Measurements from ENCODE around the gene ACAA2.

GRCh38 chr18:49848115-49848514, 34.8 kb upstream of the ACAA2 start:
- TF ChIP-seq EP300 (IDR thresholded peaks at IDR 0.05; ENCODE audit: borderline replicate concordance in 1 of 2, control insufficient read depth in 1 of 2, low read depth in 2 of 2, low read length in 2 of 2) (no peak), LARP7 (IDR thresholded peaks at IDR 0.05) (no peak), MEF2A (IDR thresholded peaks at IDR 0.05; ENCODE audit: insufficient read depth, low read depth, low read length) (no peak), ZNF274 (IDR thresholded peaks at IDR 0.05; ENCODE audit: insufficient read depth, insufficient read length) (no peak), SUZ12 (IDR thresholded peaks at IDR 0.05; ENCODE audit: unreplicated experiment) (no peak), SMAD5 (IDR thresholded peaks at IDR 0.05; ENCODE audit: low read depth) (no peak), ATF3 (IDR thresholded peaks at IDR 0.05; ENCODE audit: borderline replicate concordance, extremely low read depth, low read depth, low read length) (no peak), TCF7 (IDR thresholded peaks at IDR 0.05; ENCODE audit: borderline replicate concordance) (no peak), REST (IDR thresholded peaks at IDR 0.05; ENCODE audit: low read depth, low read length) (no peak), CTCF (IDR thresholded peaks at IDR 0.05 in 2 of 3, conservative IDR thresholded peaks at IDR 0.05 in 1 of 3; ENCODE audit: control insufficient read depth in 2 of 3, extremely low read depth in 1 of 3, insufficient read depth in 1 of 3, low read depth in 3 of 3, low read length in 3 of 3) (no peak), TAF1 (IDR thresholded peaks at IDR 0.05; ENCODE audit: borderline replicate concordance, low read depth, low read length) (no peak), POLR2A (IDR thresholded peaks at IDR 0.05; ENCODE audit: low read depth, low read length) (no peak)
